ENCODE results near the gene ERAS.

Gene ERAS

DNA sequence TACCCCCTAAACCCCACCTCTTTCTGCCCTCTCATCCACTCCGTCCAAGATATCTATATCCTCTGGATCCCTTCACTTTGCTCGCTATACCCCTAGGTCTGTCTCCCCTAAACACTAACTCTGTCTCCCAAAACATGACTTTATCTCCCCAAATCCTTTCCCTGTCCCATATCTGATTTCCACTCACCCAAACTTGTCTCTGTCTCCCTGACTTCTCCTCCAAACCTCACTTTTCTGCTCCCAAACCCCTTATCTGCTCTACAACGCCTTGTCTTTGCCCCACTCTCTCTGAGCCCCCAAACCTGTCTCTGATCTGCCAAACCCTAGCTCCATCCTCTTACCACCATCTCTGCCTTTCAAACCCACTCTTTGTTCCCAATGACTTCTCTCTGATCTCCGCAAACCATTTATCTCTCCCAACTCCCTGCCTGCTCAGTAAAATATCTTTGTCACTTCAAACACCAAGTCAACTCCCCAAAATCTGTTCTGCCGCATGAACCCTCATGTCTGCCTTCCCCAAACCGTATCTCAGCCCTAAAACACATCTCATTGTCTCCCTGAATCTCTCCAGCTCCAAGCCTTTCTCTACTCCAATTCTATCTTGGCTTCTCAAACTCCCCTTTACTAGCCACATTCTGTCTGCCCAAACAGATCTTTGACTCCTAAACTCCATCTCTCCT, 39.3 kb upstream of the ERAS start:
- H3K4me3 ChIP-seq (ENCODE audit: low read depth, low read length) = no peak overlapping the region
- H3K27ac ChIP-seq = no peak overlapping the region
- H3K27me3 ChIP-seq (ENCODE audit: insufficient read depth, low read depth, severe bottlenecking) = peaks cover 7% of the 10 kb centered on the region
- TF ChIP-seq, protein P1, sequence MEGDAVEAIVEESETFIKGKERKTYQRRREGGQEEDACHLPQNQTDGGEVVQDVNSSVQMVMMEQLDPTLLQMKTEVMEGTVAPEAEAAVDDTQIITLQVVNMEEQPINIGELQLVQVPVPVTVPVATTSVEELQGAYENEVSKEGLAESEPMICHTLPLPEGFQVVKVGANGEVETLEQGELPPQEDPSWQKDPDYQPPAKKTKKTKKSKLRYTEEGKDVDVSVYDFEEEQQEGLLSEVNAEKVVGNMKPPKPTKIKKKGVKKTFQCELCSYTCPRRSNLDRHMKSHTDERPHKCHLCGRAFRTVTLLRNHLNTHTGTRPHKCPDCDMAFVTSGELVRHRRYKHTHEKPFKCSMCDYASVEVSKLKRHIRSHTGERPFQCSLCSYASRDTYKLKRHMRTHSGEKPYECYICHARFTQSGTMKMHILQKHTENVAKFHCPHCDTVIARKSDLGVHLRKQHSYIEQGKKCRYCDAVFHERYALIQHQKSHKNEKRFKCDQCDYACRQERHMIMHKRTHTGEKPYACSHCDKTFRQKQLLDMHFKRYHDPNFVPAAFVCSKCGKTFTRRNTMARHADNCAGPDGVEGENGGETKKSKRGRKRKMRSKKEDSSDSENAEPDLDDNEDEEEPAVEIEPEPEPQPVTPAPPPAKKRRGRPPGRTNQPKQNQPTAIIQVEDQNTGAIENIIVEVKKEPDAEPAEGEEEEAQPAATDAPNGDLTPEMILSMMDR (IDR thresholded peaks at IDR 0.05; ENCODE audit: low read depth, low read length) = no peak
- DNase-seq = no peak
- H3K9me3 ChIP-seq (ENCODE audit: severe bottlenecking) = no peaks in the 10 kb centered on the region
- H3K36me3 ChIP-seq = no peaks in the 10 kb centered on the region

DNA sequence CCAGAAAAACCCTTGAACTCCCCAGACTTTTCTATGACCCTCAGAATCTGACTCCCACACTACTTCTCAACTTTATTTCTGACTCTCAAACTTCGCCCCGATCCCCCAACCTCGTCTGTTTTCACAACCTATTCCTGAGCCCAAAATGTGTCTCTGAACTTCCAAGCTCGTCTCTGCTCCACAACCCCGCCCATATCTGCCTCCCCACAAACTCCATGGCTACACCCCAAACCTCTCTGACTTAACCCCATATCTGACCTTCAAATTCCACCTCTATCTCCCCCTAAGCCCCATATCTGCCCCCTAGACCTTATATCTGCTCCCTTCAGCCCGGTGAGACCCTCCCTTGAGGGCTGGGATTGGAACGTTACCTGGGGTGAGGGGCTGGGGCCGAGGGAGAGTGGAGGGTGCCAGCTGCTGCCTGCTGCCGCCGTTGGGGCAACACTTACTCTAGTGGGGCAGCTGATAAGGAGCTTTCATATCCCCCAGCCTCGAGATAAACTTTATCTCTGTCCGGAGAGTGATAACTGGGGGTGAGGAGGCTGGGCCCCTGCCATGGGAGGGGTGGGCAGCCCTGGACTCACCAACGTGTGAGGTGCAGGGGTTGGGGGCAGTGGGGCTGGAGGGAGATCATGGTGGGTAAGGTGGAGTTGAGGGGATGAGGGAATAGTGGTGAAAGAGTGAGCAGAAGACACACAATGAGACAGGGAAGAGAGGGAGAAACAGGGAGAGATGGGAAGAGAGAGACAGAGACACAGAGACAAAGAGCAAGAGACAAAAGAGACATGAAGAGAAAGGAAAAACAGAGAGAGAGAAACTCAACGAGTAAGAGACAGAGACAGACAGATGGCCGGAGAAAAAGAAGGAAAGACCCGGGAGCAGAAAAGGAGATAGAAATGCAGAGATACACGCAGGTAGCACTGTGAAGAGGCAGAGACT, 38.5 kb upstream of the ERAS start:
- H3K27ac ChIP-seq = no peak overlapping the region
- no peaks in the 10 kb centered on the region for H3K36me3 ChIP-seq
- no peak for DNase-seq
- no peaks in the 10 kb centered on the region for H3K9me3 ChIP-seq (ENCODE audit: severe bottlenecking)
- no peak overlapping the region for H3K4me3 ChIP-seq (ENCODE audit: low read depth, low read length)
- TF ChIP-seq, protein P1 (IDR thresholded peaks at IDR 0.05; ENCODE audit: low read depth, low read length) = no peak
- peaks cover 5% of the 10 kb centered on the region for H3K27me3 ChIP-seq (ENCODE audit: insufficient read depth, low read depth, severe bottlenecking)

DNA sequence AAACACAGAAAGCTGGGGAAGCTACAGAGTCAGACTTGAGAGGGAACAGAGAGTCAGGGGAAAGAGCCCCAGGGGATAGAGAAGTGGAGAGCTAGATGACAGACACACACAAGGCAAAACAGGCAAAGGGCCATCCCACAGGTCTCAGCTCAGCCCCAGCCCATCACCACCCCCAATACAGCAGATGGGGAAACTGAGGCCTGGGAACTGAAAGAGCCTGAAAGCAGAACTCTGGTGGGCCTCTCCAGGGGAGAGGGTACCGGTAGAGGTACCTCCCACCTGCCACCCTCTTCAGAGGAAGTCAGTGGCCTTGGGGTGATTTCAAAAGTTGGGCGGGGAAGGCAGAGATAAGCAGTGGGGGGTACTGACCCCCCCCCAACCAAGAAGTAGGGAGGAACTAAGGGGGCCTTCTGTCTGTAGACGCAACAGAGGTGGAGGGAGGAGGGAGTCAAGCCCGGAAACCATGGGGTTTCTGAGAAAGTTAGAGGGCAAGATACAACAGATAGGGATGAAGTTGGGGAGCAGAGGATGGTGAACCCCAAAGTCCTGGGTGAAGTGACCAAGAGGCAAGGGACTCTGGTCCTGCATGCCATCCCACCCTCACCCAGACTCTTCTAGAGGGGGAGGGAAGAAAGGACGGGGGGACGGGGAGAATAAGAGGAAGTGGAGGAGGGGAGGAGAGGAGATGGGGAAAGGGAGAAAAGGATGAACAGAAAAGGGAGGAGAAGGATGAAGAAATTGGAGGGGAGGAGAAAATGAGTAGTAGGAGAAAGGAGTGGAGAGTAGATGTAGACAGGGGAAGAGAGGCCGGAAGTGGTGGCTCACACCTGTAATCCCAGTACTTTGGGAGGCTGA, 36.7 kb upstream of the ERAS start:
- Histone ChIP-seq H3K27me3 (ENCODE audit: insufficient read depth, low read depth, severe bottlenecking) (peaks cover 3% of the 10 kb centered on the region), H3K36me3 (no peaks in the 10 kb centered on the region), H3K4me3 (ENCODE audit: low read depth, low read length) (no peak overlapping the region), H3K27ac (no peak overlapping the region), H3K9me3 (ENCODE audit: severe bottlenecking) (no peaks in the 10 kb centered on the region)
- TF ChIP-seq, protein P1 (IDR thresholded peaks at IDR 0.05; ENCODE audit: low read depth, low read length) = no peak
- no peak for DNase-seq

DNA sequence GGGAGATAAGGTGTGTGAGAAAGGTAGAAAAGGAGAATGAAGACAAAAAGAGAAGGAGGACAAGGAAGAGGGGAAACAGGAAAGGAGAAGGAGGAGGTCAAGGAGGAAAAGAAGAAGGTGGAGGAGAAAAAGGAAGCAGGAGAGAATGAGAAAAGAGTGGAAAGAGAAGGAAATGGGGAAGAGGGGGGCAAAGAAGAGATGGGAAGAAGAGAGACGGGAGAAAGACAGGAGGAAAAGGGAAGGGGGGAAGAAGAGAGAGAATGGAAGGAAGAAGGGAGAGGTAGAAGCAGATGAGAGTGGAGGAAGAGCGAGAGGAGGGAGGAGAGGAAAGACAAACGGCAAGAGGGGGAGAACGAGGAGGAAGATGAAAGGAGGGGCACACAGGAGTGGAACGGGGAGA, 35.8 kb upstream of the ERAS start:
- no peaks in the 10 kb centered on the region for H3K9me3 ChIP-seq (ENCODE audit: severe bottlenecking)
- H3K27me3 ChIP-seq (ENCODE audit: insufficient read depth, low read depth, severe bottlenecking) = peaks cover 2% of the 10 kb centered on the region
- H3K36me3 ChIP-seq = no peaks in the 10 kb centered on the region
- H3K27ac ChIP-seq = no peak overlapping the region
- no peak overlapping the region for H3K4me3 ChIP-seq (ENCODE audit: low read depth, low read length)
- TF ChIP-seq, protein P1 (IDR thresholded peaks at IDR 0.05; ENCODE audit: low read depth, low read length) = no peak
- no peak for DNase-seq

DNA sequence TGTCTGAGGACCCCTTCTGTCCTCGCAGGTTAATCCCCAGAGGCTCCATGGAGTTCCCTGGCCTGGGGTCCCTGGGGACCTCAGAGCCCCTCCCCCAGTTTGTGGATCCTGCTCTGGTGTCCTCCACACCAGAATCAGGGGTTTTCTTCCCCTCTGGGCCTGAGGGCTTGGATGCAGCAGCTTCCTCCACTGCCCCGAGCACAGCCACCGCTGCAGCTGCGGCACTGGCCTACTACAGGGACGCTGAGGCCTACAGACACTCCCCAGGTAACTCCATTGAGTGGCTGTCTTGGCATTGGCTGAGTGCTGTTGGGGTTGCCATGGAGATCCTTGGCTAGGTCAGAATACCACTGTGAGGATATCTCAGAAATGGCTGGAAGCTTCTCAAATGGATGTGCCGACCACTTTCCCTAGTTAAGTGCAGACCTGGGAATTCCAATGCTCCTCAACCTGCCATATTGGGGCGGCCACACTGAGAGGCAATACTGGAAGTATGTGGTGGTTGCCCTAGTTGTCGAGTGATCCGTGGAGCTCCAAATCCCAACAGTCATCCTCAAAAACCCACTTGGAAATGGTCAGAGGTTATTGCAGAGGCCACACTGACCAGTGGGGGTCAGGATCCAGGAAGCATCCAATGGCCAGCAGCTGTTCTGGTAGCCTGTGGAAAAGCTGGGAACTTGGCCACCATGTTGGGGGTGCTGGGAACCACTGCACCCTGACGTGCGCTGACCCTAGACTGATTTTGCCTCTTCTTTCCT, 35.1 kb upstream of the ERAS start:
- no peak for DNase-seq
- Histone ChIP-seq H3K27me3 (ENCODE audit: insufficient read depth, low read depth, severe bottlenecking) (peaks cover 2% of the 10 kb centered on the region), H3K36me3 (no peaks in the 10 kb centered on the region), H3K9me3 (ENCODE audit: severe bottlenecking) (no peaks in the 10 kb centered on the region), H3K4me3 (ENCODE audit: low read depth, low read length) (no peak overlapping the region), H3K27ac (no peak overlapping the region)
- TF ChIP-seq, protein P1 (IDR thresholded peaks at IDR 0.05; ENCODE audit: low read depth, low read length) = no peak

Measured in WERI-Rb-1 (cell line).